ENCODE results near the gene CORO6.

The CORO6 gene

DNA sequence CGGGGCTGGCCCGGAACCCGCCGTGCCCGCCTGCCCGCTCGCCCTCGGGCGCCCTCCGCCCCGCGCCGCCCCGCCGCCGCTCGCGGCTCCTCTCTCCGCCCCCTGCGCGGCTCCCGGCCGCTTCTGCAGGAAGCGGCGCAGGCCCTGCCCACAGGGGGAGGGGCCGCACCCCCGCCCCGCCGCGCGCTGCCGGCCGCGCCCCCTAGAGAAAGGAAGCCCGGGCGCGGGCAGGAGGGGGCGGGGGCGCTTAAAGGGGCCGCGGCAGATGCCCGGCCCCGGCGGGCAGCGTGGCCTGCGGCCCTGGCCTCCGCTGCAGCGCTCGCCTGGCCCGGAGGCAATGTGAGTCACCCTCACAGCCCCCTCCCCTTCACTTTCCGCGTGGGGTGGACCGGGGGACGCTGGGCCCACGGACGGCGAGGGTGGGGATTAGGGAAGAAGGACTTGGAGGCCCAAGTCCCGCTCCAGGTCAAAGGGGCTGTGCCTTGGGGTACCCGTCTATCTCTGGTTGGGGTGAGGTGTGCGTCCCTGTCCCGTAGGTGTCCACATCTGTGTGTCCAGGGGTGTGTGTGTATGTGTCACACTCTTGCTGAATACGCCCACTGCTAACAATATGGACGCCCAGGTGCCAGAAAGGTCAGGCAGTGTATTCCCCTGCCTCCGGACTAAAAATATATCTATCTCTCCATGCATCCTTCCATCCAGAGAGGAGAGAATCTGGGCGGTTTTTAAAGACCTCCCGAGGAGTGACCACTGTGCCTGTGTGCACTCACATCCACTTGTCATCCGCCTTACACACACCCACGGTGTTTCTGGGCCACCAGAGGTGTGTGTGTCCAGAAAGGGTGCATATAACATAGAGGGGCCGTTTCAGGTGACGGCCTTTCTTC, 32.9 kb downstream of the CORO6 start, which contains the start of gene GIT1:
Gene GIT1 (minus strand): TSS at position 125 of the 887 bp plus-strand sequence. CDS start 270 bp downstream, outside the sequence.
- peak; percentile 82 to 90 for DNase-seq

DNA sequence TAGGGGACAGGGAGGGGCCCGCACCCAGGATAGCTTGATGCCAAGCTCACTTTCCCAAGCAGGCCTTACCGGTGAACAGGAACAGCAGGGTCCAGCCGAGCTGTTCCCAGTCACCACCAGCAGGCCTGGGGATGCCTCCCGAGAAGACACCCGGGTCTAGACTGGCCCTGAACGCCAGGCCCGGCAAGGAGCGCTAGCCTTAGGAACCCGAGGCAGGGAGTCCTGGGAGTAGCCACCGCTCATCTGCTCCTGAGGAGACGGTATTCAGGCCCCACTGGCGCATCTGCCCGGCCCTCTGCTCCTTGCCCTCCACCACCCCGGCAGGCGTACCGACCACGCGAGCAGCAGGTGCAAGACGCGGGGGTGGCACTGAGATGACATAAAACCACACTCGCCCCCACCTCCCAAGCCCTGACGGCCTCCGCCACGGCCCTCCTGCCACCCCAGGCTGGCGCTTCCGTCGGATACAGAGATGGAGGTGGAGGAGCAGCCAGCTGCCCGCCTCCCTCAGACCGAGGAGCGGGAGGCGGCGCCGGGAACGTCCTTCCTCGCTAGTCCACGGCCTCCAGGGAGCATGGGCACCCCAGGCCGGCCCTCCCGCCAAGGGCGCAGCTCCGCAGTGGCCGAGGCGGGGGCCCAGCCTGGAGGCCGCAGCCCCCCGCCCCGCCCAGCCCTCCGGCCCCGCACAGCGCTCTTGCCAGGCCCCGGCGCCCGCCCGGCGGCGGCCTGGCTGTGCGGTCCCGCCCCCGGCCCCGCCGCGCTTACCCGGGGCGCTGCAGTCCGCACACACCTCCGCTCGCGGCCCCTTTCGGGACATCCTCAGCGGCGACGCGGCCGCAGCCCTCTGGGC, 33.9 kb downstream of the CORO6 start:
- peak; percentile 34 to 51 for DNase-seq

DNA sequence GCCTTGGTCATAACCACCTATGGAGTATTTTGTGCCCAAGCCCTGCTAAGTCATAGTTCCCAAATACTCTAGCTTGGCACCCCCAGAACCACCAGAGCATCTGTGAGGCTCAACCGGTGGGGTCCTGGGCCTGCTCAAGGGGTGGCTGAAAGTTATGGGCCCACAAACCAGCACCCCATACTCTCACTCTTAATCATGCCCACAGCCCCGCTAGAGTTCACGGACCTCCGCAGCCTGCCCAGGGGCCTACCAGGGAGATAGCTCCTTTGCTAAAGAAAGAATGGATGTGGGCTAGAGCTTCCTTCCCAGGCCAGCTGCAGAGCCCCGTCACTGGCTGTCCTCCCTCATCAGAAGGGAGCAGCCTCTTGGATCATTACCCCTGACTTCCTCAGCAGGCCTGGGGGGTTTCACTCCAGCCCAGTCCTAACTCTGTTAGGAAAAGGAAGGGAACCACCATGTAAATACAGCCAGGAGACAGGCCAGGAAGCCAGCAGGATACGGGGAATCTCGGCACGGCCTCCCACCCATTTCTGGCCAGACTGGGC, 34.6 kb downstream of the CORO6 start:
- DNase-seq, result no peak

DNA sequence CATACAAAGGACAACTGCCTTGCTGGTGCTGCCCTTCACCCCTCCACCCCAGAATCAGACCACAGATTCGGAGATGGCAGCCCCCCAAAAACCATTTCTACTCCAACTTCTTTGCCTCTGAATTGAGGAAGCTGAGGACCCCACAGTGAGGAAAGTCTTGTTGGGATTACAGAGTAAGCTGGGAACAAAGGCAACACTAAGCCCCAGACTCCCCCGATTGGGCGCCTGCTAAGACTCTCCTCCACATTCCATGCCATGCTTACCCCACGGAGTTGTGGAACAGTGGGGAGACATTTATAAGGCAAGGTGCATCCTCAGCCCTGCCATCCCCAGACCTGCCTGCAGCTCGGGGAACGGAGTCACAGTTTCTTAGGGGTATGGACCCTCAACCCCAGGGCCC, 35.1 kb downstream of the CORO6 start:
- DNase-seq, result no peak

DNA sequence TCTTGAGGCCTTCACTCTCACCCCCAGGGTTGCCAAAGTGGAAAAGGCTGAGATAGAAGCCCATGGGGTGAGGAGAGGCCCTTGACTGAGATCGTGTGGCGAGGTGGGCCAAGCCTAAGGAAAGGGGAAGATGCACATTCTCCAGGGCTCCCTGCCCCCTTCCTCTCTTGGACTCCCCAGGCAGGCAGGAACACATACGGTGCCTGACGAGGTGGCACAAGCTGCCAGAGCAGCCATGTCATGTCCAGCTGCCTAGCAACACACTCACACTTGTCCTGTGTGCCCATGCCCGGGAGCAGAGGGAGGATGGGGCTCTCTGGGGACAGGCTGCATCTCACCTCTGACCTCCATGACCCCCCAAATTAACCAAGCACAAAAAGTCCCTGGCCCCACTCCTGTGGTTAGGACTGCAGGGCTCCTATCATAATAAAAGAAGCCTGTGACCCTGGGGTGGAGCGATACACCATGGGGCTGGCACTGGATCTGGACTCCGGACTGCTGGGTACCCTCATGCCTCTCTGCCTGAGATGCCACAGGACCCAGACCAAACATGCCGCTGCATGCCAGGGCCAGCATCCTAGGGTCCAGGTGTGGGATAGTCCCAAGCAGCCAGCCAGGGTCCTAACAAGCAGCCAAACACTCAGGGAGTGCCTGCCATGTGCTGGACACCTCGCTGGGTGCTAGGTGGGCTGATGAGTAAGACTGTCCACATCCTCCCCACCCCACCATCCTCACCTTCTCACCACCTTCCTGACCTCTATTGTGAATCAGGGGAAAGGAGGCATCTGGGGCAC, 35.8 kb downstream of the CORO6 start:
- no peak for DNase-seq

DNA sequence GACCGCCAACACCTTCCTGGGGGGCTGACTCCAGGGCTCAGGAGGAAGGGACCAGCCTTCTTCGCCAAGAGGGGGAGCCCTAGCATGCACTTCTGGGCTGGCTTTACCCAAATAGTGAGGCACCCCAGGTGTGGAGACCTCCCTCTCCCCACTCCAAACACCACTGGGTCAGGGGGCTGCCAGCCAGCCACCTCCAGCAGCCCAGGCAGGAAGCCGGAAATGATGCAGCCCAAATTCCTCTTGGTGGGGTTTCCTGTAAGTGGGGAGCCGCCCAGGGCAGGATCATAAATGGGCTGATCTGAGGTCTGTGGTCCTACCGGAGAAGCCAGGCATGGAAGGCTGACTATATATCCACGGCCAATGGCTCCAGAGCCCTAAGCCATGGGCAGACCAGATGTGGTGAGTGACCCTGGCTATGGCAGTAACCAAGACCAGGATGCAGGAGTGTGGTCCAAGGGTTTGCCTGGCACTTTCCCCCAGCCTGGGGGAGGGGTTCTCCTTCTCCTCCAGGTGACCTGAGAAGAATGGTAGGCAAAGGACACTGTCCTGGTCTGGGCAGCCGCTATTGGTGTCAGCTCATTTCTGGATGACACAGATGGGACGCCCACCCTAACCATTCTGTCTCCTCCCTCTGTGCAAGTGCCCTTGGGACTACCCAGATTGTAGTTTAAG, 37.5 kb downstream of the CORO6 start:
- DNase-seq, result peak; percentile 36 to 60

DNA sequence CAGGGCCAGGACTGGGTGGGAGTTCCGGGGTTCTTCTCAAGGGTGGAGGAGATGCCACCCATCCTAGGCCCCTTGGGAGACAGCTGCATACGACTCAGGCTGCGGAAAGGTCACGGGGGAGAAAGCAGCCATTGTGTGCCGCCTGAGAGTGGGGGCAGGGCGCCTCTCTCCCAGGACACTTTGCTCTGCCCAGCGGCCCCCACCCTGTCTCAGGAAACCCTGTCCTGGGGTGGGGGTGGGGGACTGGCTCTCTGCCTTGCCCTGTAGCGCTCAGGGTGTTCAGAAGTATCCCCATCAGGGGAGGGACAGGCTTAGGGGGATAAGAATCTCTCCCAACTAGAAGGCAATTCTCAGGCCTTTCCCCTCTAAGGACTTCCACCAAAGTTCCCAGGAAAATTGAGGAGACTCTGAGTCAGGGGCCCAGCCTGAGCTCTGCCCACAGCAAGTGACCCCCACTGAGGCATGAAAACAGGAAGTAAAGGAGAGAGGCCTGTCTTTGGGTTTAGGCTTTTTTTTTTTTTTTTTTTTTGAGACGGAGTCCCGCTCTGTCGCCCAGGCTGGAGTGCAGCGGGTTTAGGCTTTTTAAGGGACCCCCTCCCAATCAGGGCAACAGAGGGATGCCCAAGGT, 38.1 kb downstream of the CORO6 start:
- DNase-seq, result no peak

DNA sequence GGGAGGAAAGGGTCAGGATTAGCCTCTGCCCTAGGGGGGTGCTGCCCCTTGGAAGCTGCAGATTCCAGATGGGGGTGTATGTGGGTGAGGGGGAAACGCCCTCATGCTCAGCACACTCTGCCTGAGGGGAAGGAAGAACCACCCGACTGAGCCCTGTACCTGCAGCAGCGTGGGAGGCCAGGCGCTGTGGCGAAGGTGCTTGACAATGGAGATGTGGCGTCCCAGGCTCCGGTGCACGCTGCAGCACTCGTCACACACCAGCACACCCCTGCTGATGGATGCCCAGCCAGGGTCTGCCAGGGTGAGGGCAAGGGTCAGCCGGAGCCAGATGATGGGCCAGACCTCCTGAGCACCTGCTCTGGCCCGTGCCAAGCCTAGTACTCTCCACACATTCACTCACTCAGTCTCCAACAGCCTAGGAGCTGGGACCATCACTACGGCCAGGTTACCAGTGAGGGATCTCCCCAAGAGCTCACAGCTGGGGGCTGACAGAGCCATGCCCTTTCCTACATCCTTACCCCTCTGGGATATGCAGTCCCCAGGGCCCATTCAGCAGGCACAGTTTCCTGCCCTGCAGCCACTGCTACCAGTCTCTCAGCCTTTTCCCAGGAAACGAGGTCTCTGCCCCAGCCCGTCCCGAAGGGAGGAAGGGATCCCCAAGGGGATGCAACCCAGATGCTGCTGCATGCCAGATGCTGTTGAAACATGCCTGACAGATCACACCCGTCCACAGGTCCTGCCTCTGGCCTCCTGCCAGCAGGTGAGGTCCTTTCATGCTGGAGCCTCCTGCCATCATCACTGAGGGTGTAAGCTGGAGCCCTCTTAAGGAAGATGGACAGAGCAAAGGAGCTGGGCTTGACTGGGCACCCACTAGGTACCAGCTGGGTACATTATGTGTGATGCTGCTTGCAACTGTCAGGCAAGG, 39.1 kb downstream of the CORO6 start:
- no peak for DNase-seq

DNA sequence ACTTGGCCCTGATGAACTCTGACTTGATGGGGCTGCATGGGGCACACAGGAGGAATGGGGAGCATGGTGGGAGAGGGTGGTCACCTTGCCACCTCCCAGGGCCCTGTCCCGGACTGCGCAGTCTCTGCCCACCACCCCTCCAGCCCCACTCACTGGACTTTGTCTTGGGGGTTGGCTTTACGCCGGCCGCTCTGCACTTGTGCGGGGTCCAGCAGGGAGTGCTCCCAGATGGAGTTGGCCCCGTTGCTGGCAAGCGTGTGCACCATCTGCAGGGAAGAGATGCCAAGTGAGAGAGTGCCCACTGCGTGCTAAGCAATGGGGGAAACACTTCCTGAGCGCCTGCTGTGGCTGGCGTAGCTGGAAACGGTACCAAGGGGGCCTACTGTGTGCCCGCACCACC, 39.9 kb downstream of the CORO6 start:
- no peak for DNase-seq

DNA sequence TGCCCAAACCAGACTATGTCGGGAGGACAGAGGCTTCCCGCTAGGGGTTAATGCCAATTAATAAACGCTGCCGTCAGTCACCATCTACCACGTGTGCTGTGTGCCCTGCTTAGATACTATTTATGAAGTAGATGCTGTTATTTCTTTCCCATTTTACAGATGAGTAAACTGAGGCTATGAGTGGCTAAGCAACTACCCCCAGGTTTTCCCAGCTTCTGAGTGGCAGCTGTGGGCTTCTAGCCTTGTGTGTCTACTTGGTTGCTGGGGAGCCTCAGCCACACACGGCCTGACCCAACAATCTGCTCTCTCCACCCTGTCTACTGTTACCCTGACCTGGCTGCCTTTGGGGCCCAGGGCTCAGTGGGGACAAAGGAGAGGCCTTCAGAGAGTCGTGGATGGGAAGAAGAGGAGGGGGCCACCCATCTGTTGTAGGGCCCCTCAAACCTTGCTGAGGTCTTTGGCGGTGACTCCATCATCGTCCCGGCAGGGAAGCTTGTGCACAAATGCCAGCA, 40.4 kb downstream of the CORO6 start:
- no peak for DNase-seq

DNA sequence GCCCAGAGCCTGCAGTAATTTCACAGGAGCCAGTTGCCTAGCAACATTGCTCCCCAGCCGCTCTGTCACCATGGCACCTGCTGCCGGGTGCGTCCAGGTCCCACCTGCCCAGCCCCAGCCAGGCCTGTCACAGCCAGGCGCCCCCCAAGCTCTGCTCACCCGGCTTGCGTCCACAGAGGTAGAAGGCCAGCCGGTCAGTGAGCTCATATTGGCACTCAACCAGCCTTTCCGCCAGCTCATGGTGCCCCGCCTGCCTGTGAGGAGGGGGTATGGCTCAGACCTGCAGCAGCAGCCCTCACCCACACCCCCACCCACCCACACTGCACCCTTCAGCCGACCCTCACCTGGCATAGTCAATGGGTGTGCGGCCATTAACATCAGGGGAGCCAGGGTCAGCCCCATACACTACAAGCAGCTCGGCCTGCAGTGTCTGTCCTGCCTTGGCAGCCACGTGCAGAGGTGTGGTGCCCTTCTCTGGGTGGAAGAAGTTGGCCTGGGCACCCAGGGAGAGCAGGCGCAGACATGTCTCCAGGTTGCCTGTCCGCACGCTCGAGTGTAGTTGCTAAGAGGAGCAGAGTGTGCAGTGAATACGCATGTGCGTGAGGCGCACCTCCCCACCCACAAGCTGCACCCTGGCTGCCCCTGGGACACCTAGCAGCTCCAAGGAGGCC, 41.0 kb downstream of the CORO6 start:
- DNase-seq, result no peak

DNA sequence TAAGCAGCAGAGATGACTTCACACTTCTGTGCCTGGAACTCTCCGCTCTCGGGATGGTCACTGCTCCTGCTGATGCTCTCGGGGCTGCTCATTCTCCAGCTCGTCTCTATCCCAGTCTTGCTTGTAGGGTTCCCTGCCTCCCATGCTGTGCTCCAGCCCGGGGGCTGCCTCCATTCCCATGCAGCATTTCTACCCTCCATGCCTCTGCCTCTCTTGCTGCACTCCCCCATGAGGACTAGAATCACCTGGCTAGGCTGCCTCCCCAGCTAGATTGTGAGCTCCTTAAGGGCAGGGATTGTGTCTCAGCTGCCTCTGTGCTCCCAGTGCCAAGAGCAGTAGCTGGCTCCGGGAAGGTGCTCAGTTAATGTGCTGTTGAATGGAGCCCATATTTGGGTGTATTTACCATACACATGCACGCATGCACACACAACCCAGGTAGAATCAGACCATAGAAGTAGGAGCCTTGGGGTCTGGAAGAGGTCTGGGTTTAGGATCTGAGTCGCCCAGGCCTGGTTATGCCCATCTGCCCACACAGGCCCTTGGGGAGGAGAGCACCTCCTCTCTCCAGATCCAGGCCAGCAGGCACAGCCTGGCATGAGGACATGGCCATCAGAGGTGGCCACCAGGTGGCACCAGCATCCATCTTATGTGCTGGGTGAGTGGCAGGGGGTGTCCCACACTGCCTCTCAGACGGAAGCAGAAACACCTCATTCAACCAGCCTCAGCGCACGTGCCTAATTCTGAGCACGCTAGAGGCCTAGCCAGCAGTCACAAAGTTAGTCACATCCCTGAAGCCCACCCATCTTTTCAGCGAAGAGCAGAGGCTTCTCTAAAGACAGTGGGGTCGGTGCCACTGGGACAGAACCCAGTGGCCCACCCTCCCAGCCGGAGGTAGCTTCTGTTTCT, 42.6 kb downstream of the CORO6 start:
- peak; percentile 90 to 92 for DNase-seq

DNA sequence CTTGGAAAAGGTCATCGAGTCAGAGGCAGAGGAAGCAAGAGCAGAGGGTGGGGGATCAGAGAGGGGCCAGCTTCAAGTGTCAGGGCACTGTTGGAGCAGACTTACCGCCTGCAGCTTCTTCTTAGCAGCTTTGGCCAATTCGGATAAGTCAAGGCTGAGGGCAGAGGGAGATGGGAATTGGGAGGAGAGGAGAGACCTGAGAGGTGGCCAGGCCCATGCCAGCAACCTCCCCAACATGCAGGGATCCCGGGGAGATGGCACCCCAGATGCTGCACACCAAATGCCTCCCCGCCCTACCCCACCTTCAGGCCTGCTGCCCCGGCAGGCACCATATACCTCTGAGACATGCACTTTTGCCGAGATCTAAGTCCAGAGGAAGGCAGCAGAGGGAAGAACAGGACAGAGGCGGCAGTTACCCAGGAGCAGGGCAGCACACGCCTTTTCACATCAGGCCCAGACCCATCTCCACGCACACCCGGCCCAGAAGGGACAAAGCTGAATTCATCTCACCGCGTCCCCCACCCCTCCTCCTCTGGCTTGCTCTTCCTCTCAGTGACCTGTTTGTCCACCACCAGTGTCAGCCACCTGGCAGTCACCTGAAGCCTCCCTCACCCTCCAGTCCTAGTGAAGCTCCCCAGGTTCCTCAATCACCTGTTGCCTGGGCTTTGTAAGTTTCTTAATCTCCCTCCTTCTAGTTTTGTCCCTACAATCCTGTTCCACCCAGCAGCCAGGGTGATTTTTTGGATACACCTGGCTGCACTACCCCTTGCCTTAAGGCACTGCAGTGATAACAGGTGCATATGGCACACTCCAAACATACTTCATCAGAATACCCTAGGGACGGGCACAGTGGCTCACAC, 43.9 kb downstream of the CORO6 start:
- DNase-seq, result no peak

DNA sequence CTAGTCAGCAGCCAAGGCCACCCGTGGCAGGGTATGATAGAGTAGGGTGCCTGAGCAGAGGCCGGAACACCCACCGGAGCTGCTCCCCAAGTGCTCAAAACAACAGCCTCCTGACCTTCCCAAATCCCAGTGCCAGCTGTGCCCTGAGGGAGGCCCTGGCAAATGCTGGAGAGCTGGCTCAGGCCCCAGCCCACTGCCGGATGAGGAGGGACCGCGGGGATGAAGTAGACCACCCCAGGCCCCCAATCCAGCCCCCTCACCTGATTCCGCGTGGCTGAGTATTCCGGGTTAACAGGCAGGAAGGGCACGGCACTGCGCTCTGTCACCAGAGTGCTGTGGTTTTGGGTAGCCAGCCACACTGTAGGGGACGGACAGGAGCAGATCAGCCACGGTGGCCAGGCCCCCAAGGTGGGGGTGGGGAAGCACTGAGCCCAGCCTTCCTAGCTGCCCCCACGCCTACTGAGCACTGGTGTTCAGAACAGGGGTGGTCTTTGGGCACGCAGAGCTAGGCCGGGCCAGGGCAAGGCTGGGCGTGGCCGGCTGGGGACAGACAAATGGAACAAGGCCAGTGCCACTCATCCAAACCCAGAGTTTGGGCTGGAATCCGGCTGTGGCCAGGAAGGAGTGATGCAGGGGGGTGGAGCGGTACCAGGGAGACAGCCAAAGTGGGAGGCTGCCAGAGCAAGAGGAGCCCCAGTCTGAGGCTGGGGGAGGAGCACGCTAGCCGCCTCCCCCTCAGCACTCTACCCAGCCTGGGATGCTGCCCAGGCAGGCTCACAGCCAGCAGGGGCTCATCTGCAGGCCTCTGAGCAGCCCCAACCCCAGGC, 45.1 kb downstream of the CORO6 start:
- no peak for DNase-seq

DNA sequence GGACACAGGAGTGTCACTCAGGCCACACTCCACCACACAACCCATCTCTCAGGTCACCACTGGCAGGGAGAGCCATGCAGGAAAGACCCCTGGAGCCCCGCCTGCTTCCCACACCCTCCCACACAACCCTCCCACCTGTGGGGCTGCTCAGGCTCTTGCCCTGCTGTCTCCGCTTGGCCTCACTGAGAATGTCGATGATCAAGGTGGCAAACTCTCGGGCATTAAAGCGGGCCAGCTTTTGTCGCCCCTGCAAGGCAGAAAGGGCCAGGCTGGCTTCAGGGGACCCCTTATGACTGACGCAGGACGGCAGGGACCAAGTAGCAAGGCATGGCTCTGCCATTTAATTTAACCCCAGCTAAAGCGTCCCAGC, 45.7 kb downstream of the CORO6 start:
- DNase-seq, result no peak

DNA sequence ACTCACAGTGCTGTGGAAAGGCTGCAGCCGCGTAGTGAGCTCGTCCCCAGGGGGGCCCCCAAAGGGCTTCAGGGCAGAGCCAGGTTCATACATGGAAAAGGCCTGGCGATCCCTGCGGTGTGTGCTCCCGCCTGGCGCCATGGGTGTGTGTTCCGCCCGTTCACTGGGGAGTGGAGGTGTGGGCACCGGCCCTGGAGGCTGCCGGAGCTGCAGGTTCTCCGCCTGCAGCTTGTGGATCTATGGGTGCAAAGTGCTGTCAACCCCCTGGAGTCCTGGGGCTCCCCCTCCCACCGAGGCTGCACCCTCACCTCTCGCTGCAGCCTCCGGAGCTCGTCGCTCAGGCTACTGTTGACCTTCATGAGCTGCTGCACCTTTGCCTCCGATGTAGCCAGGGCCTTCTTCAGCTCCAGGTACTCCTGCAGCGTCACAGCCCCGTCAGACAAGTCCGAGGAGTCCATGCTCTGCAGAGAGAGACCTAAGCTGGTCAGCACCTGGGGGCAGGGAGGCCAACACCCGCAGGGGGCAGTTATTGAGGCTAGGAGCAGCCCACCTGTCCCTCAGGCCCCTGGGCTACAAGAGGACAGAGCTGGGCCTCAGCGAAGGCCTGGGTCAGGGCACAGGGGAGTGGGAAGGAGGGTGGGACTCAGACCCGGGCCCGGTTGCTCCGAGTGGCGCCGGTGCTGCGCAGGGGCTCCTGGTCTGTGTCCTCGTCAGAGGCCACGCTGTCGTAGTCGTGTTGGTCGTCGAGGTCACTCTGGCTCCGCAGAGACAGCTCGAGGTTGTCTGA, 46.3 kb downstream of the CORO6 start:
- no peak for DNase-seq
